Glutamatergic neuron (in vitro differentiated cells): ENCODE measurements around the gene ATXN7L2. TPM values are rescaled to one million over a fixed set of nuclear protein-coding genes. Genes with fewer than 3 reads are reported as not detected.

Source experiments
- DNase-seq: peaks from one replicate; pipeline ENCODE4 v3.0.0; 2022
- H3K27ac Mint-ChIP-seq: one replicate; pipeline ENCODE4 v1.8.0; 2020; ENCODE audit warnings: mild to moderate bottlenecking, mixed read lengths, inconsistent platforms; ENCODE audit not compliant: unreplicated experiment
- H3K27me3 Mint-ChIP-seq: one replicate; pipeline ENCODE4 v1.8.0; 2020; ENCODE audit warnings: mild to moderate bottlenecking, moderate library complexity, mixed read lengths, inconsistent platforms; ENCODE audit not compliant: unreplicated experiment
- H3K36me3 Mint-ChIP-seq: one replicate; pipeline ENCODE4 v1.8.0; 2020; ENCODE audit warnings: mild to moderate bottlenecking, mixed read lengths, inconsistent platforms; ENCODE audit not compliant: unreplicated experiment
- H3K4me1 Mint-ChIP-seq: one replicate; pipeline ENCODE4 v1.8.0; 2020; ENCODE audit warnings: mild to moderate bottlenecking, low read depth, mixed read lengths, inconsistent platforms; ENCODE audit not compliant: unreplicated experiment
- H3K4me3 Mint-ChIP-seq: one replicate; pipeline ENCODE4 v1.8.0; 2020; ENCODE audit warnings: mild to moderate bottlenecking, mixed read lengths, inconsistent platforms; ENCODE audit not compliant: unreplicated experiment
- H3K9me3 Mint-ChIP-seq: one replicate; pipeline ENCODE4 v1.8.0; 2020; ENCODE audit warnings: mild to moderate bottlenecking, moderate library complexity, mixed read lengths, inconsistent platforms; ENCODE audit not compliant: unreplicated experiment
- CTCF ChIP-seq: fragments of 200-600 bp; sonication (generic); IDR thresholded peaks from one replicate; pipeline ENCODE4 v1.5.0; 2021; ENCODE audit not compliant: partially characterized antibody, unreplicated experiment
- total RNA-seq: library from RNA; stranded (reverse); fragmentation: NEBNext Ultra II Directional; extraction: Animal tissue kit (Norgen Biotek cat#: 25700); gene quantifications from one replicate; pipeline ENCODE4 v1.2.1, GENCODE V29; 2021; ENCODE audit not compliant: unreplicated experiment

Gene ATXN7L2
- total RNA-seq, 1 donor from 2014 or later, result 54.9 TPM

GRCh38 chr1:109487261-109487660 is 3.6 kb downstream of the ATXN7L2 start:
- H3K27ac Mint-ChIP-seq, result no peak overlapping the region
- peaks cover 28% of the 10 kb centered on the region for H3K27me3 Mint-ChIP-seq
- peaks cover 27% of the 10 kb centered on the region for H3K9me3 Mint-ChIP-seq
- H3K4me1 Mint-ChIP-seq, result peaks cover 20% of the 10 kb centered on the region
- H3K4me3 Mint-ChIP-seq, result no peak overlapping the region
- DNase-seq, result no peak
- no peak for TF ChIP-seq CTCF
- no peaks in the 10 kb centered on the region for H3K36me3 Mint-ChIP-seq

DNA sequence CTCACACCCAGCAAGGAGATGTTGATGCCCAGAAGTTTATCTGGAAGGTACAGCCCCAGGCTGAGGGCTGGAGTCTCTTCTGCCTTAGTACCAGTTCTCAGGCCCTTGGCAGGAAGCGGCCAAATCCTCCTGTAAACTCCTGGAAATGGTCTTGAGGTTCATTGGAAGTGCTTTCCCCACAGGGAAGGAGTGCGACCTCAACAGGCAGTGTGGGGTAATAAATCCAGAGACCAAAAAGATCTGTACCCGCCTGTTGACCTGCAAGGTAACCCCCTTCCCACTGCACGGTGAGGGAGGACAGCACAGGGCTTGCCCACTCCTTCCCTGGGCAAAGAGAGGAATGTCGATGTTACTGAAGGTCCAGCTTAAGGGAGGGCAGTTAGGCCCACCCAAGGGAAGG is 4.5 kb downstream of the ATXN7L2 start:
- Mint-ChIP-seq H3K27ac (peak overlapping the region; percentile 12), H3K4me3 (no peak overlapping the region), H3K4me1 (peaks cover 25% of the 10 kb centered on the region), H3K9me3 (peaks cover 25% of the 10 kb centered on the region), H3K27me3 (peaks cover 20% of the 10 kb centered on the region), H3K36me3 (no peaks in the 10 kb centered on the region)
- TF ChIP-seq CTCF, result no peak
- no peak for DNase-seq

DNA sequence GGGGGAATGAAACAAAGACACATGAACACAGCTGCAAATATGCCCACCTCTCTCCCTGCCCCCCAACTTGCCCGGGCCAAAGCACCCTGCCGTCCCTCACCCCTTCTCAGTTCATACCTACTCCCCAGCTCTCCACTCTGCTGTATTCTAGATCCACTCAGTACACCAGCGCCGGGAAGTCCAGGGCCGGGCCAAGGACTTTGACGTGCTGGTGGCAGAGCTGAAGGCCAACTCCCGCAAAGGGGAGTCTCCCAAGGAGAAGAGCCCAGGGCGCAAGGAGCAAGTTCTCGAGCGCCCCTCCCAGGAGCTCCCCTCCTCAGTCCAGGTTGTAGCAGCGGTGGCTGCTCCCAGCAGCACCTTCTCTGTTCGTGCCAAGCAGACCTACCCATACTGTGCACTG is 5.0 kb downstream of the ATXN7L2 start:
- Mint-ChIP-seq H3K36me3 (no peaks in the 10 kb centered on the region), H3K9me3 (peaks cover 22% of the 10 kb centered on the region), H3K27ac (no peak overlapping the region), H3K4me3 (no peak overlapping the region), H3K27me3 (peaks cover 17% of the 10 kb centered on the region), H3K4me1 (peaks cover 29% of the 10 kb centered on the region)
- TF ChIP-seq CTCF, result no peak
- DNase-seq, result no peak

GRCh38 chr1:109490029-109490933 is 6.6 kb downstream of the ATXN7L2 start:
- Mint-ChIP-seq H3K27me3 (peaks cover 11% of the 10 kb centered on the region), H3K27ac (peak overlapping the region; percentile 20), H3K4me3 (peak overlapping the region; percentile 23), H3K4me1 (peaks cover 27% of the 10 kb centered on the region), H3K36me3 (no peaks in the 10 kb centered on the region), H3K9me3 (peaks cover 14% of the 10 kb centered on the region)
- DNase-seq, result peak; percentile 88
- peak; percentile 70 for TF ChIP-seq CTCF

DNA sequence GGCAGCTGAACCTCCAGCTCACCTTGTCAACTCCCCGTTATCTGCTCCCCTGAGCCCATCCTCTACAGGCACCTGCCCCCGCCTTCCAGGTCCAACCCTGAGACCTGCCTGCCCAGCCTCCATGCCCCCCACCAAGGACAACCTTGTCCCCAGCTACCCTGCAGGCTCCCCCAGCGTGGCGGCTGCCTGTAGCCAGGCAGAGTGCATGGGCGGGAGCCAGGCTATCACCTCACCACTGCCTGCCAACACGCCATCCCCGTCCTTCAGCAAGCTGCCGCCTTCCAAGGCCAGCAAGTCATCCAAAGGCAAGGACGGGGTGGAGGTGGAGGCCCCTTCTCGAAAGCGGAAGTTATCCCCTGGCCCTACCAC is 7.2 kb downstream of the ATXN7L2 start:
- H3K4me3 Mint-ChIP-seq, result no peak overlapping the region
- no peak for TF ChIP-seq CTCF
- H3K27ac Mint-ChIP-seq, result no peak overlapping the region
- no peak for DNase-seq
- H3K9me3 Mint-ChIP-seq, result peaks cover 11% of the 10 kb centered on the region
- peaks cover 9% of the 10 kb centered on the region for H3K27me3 Mint-ChIP-seq
- H3K4me1 Mint-ChIP-seq, result peaks cover 26% of the 10 kb centered on the region
- no peaks in the 10 kb centered on the region for H3K36me3 Mint-ChIP-seq
